Measurements from ENCODE around the gene TGFBR3.

TGFBR3 gene

DNA sequence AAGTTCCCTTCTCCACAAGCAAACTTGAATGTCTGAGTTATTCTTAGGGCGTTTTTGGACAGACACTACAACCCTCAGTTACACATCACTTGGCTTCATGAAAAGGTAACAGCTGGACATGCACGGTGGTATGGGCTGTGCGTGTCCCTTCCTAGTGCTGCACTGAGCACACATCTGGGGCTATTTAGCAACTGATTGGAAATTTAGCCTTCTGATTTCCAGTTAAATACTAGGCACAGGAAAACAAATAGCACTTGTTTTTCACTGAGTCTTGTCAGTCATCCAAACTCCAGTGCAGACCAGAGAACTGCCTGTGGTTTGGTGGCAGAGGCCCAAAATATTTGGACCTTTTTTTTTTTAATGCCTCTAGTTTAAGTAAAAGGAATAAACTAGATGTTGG is 134.7 kb downstream of the TGFBR3 start:
- peak; percentile 60 for DNase-seq (ENCODE audit: low read depth)
- H3K4me3 ChIP-seq (ENCODE audit: low read depth, low read length): no peak overlapping the region
- TF ChIP-seq, protein P1, sequence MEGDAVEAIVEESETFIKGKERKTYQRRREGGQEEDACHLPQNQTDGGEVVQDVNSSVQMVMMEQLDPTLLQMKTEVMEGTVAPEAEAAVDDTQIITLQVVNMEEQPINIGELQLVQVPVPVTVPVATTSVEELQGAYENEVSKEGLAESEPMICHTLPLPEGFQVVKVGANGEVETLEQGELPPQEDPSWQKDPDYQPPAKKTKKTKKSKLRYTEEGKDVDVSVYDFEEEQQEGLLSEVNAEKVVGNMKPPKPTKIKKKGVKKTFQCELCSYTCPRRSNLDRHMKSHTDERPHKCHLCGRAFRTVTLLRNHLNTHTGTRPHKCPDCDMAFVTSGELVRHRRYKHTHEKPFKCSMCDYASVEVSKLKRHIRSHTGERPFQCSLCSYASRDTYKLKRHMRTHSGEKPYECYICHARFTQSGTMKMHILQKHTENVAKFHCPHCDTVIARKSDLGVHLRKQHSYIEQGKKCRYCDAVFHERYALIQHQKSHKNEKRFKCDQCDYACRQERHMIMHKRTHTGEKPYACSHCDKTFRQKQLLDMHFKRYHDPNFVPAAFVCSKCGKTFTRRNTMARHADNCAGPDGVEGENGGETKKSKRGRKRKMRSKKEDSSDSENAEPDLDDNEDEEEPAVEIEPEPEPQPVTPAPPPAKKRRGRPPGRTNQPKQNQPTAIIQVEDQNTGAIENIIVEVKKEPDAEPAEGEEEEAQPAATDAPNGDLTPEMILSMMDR (IDR thresholded peaks at IDR 0.05; ENCODE audit: control insufficient read depth, extremely low read depth, insufficient read depth): no peak

DNA sequence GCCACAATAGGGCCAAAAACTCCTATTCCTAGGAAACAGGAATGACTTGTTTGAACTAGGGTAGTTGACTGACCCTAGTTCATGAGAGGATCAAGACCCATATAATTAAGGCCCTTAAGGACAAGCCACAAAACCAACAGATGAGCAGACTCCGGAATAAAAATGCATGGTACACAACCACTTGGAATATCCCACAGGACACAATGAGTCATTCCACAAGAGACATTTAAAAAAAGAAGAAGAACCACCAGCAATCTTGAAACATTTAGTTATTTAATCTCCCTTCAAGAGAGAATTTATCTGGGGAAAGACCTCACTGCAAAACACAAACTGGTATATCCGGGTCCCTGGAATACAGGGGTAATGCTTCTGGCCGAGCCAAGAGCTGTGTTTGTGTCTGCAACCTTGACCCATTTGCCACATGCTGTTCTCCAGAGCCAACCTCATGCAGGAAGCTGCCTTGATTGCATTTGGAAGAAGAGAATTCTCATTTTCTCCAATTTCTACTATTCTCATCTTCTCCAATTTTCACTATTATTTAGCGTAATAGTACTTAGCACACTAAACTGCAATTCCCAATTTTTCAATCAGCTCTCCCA is 135.5 kb downstream of the TGFBR3 start:
- DNase-seq (ENCODE audit: low read depth): no peak
- TF ChIP-seq, protein P1 (IDR thresholded peaks at IDR 0.05; ENCODE audit: control insufficient read depth, extremely low read depth, insufficient read depth): no peak
- no peak overlapping the region for H3K4me3 ChIP-seq (ENCODE audit: low read depth, low read length)

DNA sequence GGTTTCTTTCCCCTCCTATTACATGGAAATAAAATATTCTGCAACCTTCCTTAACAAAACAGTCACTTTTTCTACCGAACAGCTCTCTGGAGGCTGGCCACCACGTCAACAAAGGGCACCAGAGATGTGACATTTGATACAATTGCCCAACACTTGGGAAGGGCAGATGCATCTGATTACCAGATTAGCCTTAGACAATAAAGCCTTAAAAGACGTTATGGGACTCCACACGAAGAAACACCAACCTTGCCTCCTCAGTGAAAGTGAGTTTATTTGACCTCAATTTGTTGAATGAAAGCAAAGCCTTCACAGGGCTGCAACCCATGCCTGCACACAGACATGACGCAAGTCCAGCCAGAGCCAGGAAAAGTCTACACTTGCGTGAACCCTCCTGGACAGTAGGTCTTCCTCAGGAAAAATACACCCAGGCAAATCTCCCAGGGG is 136.1 kb downstream of the TGFBR3 start:
- TF ChIP-seq, protein P1 (IDR thresholded peaks at IDR 0.05; ENCODE audit: control insufficient read depth, extremely low read depth, insufficient read depth): no peak
- DNase-seq (ENCODE audit: low read depth): no peak
- H3K4me3 ChIP-seq (ENCODE audit: low read depth, low read length): no peak overlapping the region

DNA sequence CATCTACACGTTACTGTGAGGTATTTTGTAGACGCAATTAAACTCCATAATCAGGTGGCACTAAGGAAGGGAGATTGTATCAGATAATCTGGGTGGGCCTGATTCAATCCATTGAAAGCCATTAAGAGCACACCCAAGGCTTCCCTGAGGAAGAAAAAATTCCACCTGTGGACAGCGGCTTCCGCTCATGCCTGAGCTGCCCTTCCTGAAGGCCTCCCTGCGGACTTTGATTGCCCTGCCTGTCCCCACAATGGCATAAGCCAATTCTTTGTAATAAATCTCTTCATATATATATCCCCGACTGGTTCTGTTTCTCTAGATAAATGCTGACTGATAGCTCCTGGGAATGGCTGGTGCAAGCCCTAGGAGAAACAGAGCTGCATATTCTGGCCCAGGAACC is 138.3 kb downstream of the TGFBR3 start:
- no peak for DNase-seq (ENCODE audit: low read depth)
- no peak overlapping the region for H3K4me3 ChIP-seq (ENCODE audit: low read depth, low read length)
- TF ChIP-seq, protein P1 (IDR thresholded peaks at IDR 0.05; ENCODE audit: control insufficient read depth, extremely low read depth, insufficient read depth): no peak

DNA sequence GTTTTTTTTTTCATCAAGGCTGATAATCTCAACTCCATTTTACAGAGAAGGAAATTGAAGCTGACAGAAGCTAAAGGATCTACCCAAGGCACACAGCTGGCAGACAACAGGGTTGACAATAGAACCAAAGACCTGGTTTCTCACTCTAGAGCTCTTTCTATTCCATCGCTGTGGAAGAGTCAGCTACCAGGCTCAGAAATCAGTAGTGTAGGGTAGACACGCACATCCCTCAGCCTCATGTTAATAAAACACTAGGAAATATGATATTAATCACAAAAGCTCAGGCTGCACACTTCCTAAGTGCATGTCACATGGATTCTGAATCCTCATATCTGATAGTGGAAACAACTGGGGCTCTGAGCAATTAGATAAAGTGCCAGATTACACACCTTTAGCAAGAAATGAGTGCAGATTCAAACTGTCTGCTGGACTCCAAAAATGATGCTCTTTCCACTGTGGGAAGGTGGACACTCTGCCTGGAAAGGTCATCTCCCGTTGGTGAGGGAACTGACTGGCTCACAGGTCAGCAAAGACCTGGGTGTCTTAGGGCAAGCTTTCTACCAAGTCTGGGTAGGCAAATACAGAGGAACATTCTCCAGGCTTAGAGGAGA is 139.1 kb downstream of the TGFBR3 start:
- H3K4me3 ChIP-seq (ENCODE audit: low read depth, low read length): no peak overlapping the region
- DNase-seq (ENCODE audit: low read depth): no peak
- TF ChIP-seq, protein P1 (IDR thresholded peaks at IDR 0.05; ENCODE audit: control insufficient read depth, extremely low read depth, insufficient read depth): no peak

DNA sequence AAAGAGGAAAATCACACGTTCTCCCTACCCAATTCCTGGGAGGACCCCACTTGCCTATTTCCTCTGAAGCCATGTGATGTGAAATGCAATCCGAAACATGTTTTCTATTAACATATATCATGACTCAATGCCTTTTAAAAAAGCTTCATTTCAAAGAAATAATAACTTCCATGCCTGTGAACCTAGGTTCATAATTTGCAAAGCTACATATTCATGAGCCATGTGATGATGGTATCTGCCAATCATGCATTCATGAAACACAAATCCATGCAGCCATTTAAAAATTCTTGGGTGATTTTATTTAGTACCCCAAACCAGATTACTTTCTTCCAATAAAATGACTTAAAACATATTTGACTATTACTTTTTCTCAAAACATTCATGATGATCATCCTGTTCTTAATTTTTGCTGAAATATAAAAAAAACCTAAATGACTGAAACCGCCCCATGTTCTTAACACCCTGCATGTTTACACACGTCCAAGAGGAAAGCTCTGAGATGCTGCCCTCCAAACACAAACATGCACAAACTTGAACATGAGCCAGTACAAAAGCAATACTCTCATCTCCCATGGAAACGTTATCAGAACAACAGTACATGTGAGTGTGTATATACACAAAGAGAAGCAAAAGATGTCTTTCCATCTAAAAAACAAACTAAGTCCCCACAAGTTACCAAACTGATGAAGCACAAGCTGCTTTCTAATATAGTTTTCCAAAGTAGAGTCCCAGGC is 140.1 kb downstream of the TGFBR3 start:
- no peak overlapping the region for H3K4me3 ChIP-seq (ENCODE audit: low read depth, low read length)
- TF ChIP-seq, protein P1 (IDR thresholded peaks at IDR 0.05; ENCODE audit: control insufficient read depth, extremely low read depth, insufficient read depth): no peak
- DNase-seq (ENCODE audit: low read depth): no peak

Data from LNCaP clone FGC (cell line).